Esophagus (tissue), 2 donors: ENCODE results near the gene OPTN. TPM values are rescaled to one million over a fixed set of nuclear protein-coding genes. Genes with fewer than 3 reads are reported as not detected.
"Not testable (repeated sequence)": the region's sequence is repeated elsewhere in the genome, so short reads cannot be mapped to it uniquely, and the experiment has no call there.

Experiments used
- H3K27ac ChIP-seq, 2 donors: one replicate each; pipeline ENCODE4 v1.5.1; 2013; ENCODE audit warnings: low read depth in 2 of 2, mild to moderate bottlenecking in 2 of 2, inconsistent platforms in 1 of 2, low read length in 1 of 2, moderate library complexity in 1 of 2
- H3K27me3 ChIP-seq, 2 donors: one replicate each; pipeline ENCODE4 v1.6.1; 2013; ENCODE audit warnings: low read length in 2 of 2, control low read depth in 1 of 2, mild to moderate bottlenecking in 1 of 2; ENCODE audit not compliant: insufficient read depth in 2 of 2, control insufficient read depth in 1 of 2
- H3K36me3 ChIP-seq, 2 donors: one replicate each; pipeline ENCODE4 v1.6.1; 2013; ENCODE audit warnings: low read length in 1 of 2; ENCODE audit not compliant: control insufficient read depth in 2 of 2, insufficient read depth in 2 of 2
- H3K4me1 ChIP-seq, 2 donors: one replicate each; pipeline ENCODE4 v1.6.1; 2013; ENCODE audit warnings: low read length in 1 of 2; ENCODE audit not compliant: control insufficient read depth in 2 of 2, insufficient read depth in 2 of 2
- H3K4me3 ChIP-seq, 2 donors: one replicate each; pipeline ENCODE4 v1.5.1; 2013; ENCODE audit warnings: low read length in 2 of 2, mild to moderate bottlenecking in 2 of 2, low read depth in 1 of 2, moderate library complexity in 1 of 2
- H3K9me3 ChIP-seq, 2 donors: one replicate each; pipeline ENCODE4 v1.6.1; 2013; ENCODE audit warnings: mild to moderate bottlenecking in 2 of 2, low read depth in 1 of 2, low read length in 1 of 2, moderate library complexity in 1 of 2; ENCODE audit not compliant: control insufficient read depth in 2 of 2, insufficient read depth in 1 of 2
- WGBS, 2 donors: extraction: QIAGEN DNeasy Blood & Tissue Kit; methylation state at CpG; one replicate each; pipeline ENCODE4 v1.1.7; 2013; 5-methylcytosine and 5-hydroxymethylcytosine counted together
- polyA plus RNA-seq, 2 donors: library from polyadenylated mRNA; stranded (reverse); fragments of 200-250 nt; gene quantifications; one replicate each; pipeline ENCODE4 v1.2.3, GENCODE V29; 2013
- donor health status: healthy with polysubstance abuse.
- donor health status: Bipolar disorder and iron deficiency.

The OPTN gene
- 10 to 100 TPM; 29.1 to 34.2 TPM for polyA plus RNA-seq

DNA sequence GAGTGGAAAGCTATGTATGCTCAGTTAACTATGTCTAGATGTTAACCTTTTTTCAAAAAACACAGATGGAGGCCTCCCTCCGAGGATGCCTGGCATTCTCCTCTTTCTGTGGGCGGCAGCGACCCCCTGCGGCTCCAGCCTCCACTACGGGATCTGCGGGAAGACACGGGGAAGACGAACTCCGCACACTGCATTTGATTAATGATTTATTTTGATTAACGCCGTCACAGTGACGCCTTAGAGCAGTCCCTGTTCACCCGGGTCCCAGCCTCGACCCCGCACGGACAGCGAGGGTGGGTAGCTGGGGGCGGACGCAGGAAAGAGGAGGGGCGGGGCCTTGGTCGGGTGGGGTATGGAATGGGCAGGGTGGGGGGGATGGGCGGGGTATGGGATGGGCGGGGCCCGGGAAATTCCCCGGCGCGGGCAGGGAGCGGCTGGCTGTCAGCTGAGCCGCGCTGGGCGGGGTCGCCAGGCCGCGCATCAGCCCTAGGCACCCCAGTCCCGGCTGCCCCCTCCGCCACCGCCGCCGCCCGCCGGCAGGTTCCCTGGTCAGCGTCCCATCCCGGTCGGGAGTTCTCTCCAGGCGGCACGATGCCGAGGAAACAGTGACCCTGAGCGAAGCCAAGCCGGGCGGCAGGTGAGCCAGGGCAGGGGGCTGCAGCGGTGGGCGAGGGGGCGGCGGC is at the start of gene OPTN:
TSS of gene OPTN (plus strand) at position 498 of the 683 bp plus-strand sequence. CDS start 8,960 bp downstream, outside the sequence.
- 0 to 2% methylated on average over 28 to 53 of the region's 54 CpGs for WGBS, 2 donors
- no peaks in the 10 kb centered on the region for H3K9me3 ChIP-seq
- no peaks in the 10 kb centered on the region for H3K36me3 ChIP-seq
- no peaks in the 10 kb centered on the region for H3K27me3 ChIP-seq
- H3K4me3 ChIP-seq, result peak within 1 kb of the TSS; percentile 88 to 89
- peaks cover 0 to 4% of the 10 kb centered on the region in 2 donors for H3K4me1 ChIP-seq
- peak within 1 kb of the TSS; percentile 91 to 97 for H3K27ac ChIP-seq

GRCh38 chr10:13051126-13051694 is 48.8 kb upstream of the OPTN start:
- H3K27ac ChIP-seq, result no peak overlapping the region
- no peaks in the 10 kb centered on the region for H3K27me3 ChIP-seq
- no peak overlapping the region for H3K4me3 ChIP-seq
- no peaks in the 10 kb centered on the region for H3K4me1 ChIP-seq
- whole genome bisulfite sequencing, 2 donors, result 65 to 72% methylated on average over 7 of the region's 7 CpGs
- no peaks in the 10 kb centered on the region for H3K36me3 ChIP-seq
- no peaks in the 10 kb centered on the region for H3K9me3 ChIP-seq

DNA sequence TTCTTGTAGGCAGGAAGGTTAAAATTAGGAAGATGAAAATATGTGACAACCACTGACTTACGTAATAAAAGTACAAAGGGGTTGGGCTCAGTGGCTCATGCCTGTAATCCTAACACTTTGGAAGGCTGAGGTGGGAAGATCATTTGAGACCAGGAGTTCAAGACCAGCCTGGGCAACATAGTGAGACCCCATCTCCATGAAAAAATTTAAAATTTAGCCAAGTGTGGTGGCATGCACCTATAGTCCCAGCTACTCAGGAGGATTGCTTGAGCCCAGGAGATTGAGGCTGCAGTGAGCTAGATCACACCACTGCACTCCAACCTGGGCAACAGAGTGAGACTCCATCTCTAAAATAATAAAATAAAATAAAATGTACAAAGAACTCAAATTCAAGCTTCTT is 46.8 kb upstream of the OPTN start:
- H3K4me1 ChIP-seq, H3K4me3 ChIP-seq, H3K9me3 ChIP-seq, H3K27me3 ChIP-seq, H3K27ac ChIP-seq, H3K36me3 ChIP-seq: not testable (repeated sequence)
- 69 to 81% methylated on average over 1 of the region's 1 CpG for WGBS, 2 donors

DNA sequence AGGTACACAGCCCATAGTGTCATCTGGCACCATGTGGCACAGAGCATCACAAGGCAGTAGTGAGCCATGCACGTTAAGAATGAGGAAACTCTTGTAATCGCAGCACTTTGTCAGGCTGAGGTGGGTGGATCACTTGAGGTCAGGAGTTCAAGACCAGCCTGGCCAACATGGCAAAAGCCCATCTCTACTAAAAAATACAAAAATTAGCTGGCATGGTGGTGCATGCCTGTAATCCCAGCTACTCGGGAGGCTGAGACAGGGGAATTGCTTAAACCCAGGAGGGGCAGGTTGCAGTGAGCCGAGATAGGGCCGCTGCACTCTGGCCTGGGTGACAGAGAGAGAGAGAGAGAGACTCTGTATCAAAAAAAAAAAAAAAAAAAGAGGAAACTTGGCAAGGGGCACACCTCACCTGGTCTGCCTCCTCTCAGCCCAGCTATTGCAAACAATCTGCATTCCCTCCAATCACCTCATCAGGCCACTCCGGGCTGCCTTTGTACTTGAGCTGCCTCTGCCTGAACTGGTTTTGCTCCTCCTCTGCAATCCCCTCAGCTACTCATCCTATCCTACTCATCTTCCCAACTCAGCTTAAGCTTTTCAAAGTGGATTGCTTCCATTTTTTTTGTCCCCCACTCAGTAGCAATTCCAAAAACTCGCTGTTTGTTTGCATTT is 46.0 kb upstream of the OPTN start:
- H3K4me3 ChIP-seq, result no peak overlapping the region
- H3K4me1 ChIP-seq, result no peaks in the 10 kb centered on the region
- 61 to 62% methylated on average over 7 of the region's 7 CpGs for WGBS, 2 donors
- H3K9me3 ChIP-seq, result no peaks in the 10 kb centered on the region
- H3K27ac ChIP-seq, result no peak overlapping the region
- H3K36me3 ChIP-seq, result no peaks in the 10 kb centered on the region
- no peaks in the 10 kb centered on the region for H3K27me3 ChIP-seq

- H3K27ac ChIP-seq, result no peak overlapping the region
- H3K27me3 ChIP-seq, result no peaks in the 10 kb centered on the region
- no peaks in the 10 kb centered on the region for H3K4me1 ChIP-seq
- no peaks in the 10 kb centered on the region for H3K36me3 ChIP-seq
- 60 to 68% methylated on average over 4 of the region's 4 CpGs for WGBS, 2 donors
- H3K9me3 ChIP-seq, result no peaks in the 10 kb centered on the region
- H3K4me3 ChIP-seq, result no peak overlapping the region
These were observed 45.1 kb upstream of the OPTN start for GRCh38 chr10:13054844-13055243.

GRCh38 chr10:13056456-13057077 is 43.4 kb upstream of the OPTN start:
- H3K27me3 ChIP-seq, result no peaks in the 10 kb centered on the region
- 77 to 80% methylated on average over 7 of the region's 7 CpGs for WGBS, 2 donors
- H3K4me3 ChIP-seq, result no peak overlapping the region
- H3K27ac ChIP-seq, result no peak overlapping the region
- no peaks in the 10 kb centered on the region for H3K4me1 ChIP-seq
- no peaks in the 10 kb centered on the region for H3K36me3 ChIP-seq
- no peaks in the 10 kb centered on the region for H3K9me3 ChIP-seq

- H3K9me3 ChIP-seq, result no peaks in the 10 kb centered on the region
- no peaks in the 10 kb centered on the region for H3K36me3 ChIP-seq
- H3K4me3 ChIP-seq, result no peak overlapping the region
- no peak overlapping the region for H3K27ac ChIP-seq
- 83 to 84% methylated on average over 5 of the region's 5 CpGs for WGBS, 2 donors
- no peaks in the 10 kb centered on the region for H3K27me3 ChIP-seq
- H3K4me1 ChIP-seq, result no peaks in the 10 kb centered on the region
These were observed 37.2 kb upstream of the OPTN start for GRCh38 chr10:13062803-13063202.

GRCh38 chr10:13066527-13066926 is 33.4 kb upstream of the OPTN start:
- Histone ChIP-seq H3K27me3 (no peaks in the 10 kb centered on the region), H3K36me3 (no peaks in the 10 kb centered on the region), H3K4me1 (no peaks in the 10 kb centered on the region), H3K4me3 (no peak overlapping the region), H3K9me3 (peaks cover 0 to 3% of the 10 kb centered on the region in 2 donors), H3K27ac (no peak overlapping the region)
- 52 to 58% methylated on average over 6 of the region's 6 CpGs for WGBS, 2 donors

DNA sequence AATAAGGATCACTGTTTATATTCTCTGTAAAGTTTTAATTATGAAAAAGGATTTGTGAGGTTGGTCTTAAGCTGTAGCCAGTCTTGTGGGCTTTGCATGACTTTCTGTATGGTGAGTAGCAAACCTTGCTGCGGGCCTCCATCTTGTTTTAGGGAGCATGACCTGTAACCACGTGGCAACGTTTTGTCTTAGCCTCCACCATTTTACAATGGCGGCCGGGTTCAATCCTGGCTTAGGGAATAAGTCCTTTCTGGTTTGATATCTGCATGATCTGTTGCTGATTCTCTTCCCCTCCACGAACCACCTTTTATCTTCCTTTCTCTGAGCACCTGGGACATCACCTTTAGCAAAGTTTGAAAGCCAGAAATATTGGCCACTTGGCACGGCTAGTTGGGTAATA is 32.5 kb upstream of the OPTN start:
- 87 to 89% methylated on average over 7 of the region's 7 CpGs for WGBS, 2 donors
- H3K27me3 ChIP-seq, result no peaks in the 10 kb centered on the region
- H3K4me1 ChIP-seq, result no peaks in the 10 kb centered on the region
- no peak overlapping the region for H3K27ac ChIP-seq
- peaks cover 0 to 4% of the 10 kb centered on the region in 2 donors for H3K9me3 ChIP-seq
- H3K4me3 ChIP-seq, result no peak overlapping the region
- H3K36me3 ChIP-seq, result no peaks in the 10 kb centered on the region
